Medulla oblongata (tissue), 1 donor: ENCODE data around the gene EYS.

Experiments
- DNase-seq: peaks from one replicate; pipeline ENCODE4 v3.0.0-alpha.2; 2015; ENCODE audit errors: extremely low spot score

Gene EYS

GRCh38 chr6:64723327-64724058 lies 983.5 kb downstream of the EYS start:
- DNase-seq: no peak

- no peak for DNase-seq
These were observed 985.2 kb downstream of the EYS start for GRCh38 chr6:64721865-64722264.

GRCh38 chr6:64717281-64717680 lies 989.7 kb downstream of the EYS start:
- DNase-seq: no peak

- DNase-seq: no peak
These were observed 991.4 kb downstream of the EYS start for GRCh38 chr6:64715624-64716023.

GRCh38 chr6:64714073-64714472 lies 993.0 kb downstream of the EYS start:
- DNase-seq: no peak

GRCh38 chr6:64713175-64713574 lies 993.9 kb downstream of the EYS start:
- no peak for DNase-seq

- DNase-seq: no peak
These were observed 994.4 kb downstream of the EYS start for GRCh38 chr6:64712606-64713005.

- DNase-seq: no peak
These were observed 1003.1 kb downstream of the EYS start for GRCh38 chr6:64703922-64704321.

GRCh38 chr6:64696053-64696452 lies 1011.0 kb downstream of the EYS start:
- no peak for DNase-seq

- no peak for DNase-seq
These were observed 1012.7 kb downstream of the EYS start for GRCh38 chr6:64694356-64694755.

GRCh38 chr6:64691064-64691463 lies 1016.0 kb downstream of the EYS start:
- no peak for DNase-seq

GRCh38 chr6:64685401-64685800 lies 1021.6 kb downstream of the EYS start:
- DNase-seq: no peak

GRCh38 chr6:64683682-64684081 lies 1023.3 kb downstream of the EYS start:
- DNase-seq: no peak

GRCh38 chr6:64681416-64682160 lies 1025.4 kb downstream of the EYS start:
- no peak for DNase-seq

GRCh38 chr6:64680446-64680845 lies 1026.6 kb downstream of the EYS start:
- no peak for DNase-seq

GRCh38 chr6:64679416-64679815 lies 1027.6 kb downstream of the EYS start:
- no peak for DNase-seq

GRCh38 chr6:64672651-64673050 lies 1034.4 kb downstream of the EYS start:
- no peak for DNase-seq

GRCh38 chr6:64672131-64672530 lies 1034.9 kb downstream of the EYS start:
- DNase-seq: peak; percentile 9

GRCh38 chr6:64665137-64665536 lies 1041.9 kb downstream of the EYS start:
- no peak for DNase-seq

- no peak for DNase-seq
These were observed 1042.5 kb downstream of the EYS start for GRCh38 chr6:64664480-64664879.

GRCh38 chr6:64644024-64644423 lies 1063.0 kb downstream of the EYS start:
- no peak for DNase-seq

- no peak for DNase-seq
These were observed 1076.1 kb downstream of the EYS start for GRCh38 chr6:64630901-64631300.

GRCh38 chr6:64622944-64623343 lies 1084.1 kb downstream of the EYS start:
- DNase-seq: no peak
